Heart right ventricle (tissue), 16 donors: Measurements from ENCODE around the gene TEX36. TPM values are rescaled to one million over a fixed set of nuclear protein-coding genes. Genes with fewer than 3 reads are reported as not detected.

Source experiments
- ATAC-seq, 8 donors: fragments of 200-7000 bp; cut with Tn5 transposase; one replicate each; pipeline ENCODE4 v1.9.1; 2020; ENCODE audit warnings: mild to moderate bottlenecking in 8 of 8, moderate library complexity in 8 of 8, moderate number of reproducible peaks in 1 of 8
- DNase-seq, 2 donors: peaks; one replicate each; pipeline ENCODE4 v3.0.0-alpha.2; 2020
- H3K27ac ChIP-seq, 10 donors: fragments of 200-600 bp; sonication (generic) in 2 of 10; one replicate each; pipeline versions ENCODE4 v1.5.0 to v1.8.0; 2020 to 2022; ENCODE audit warnings: mild to moderate bottlenecking in 3 of 10
- H3K27me3 ChIP-seq, 7 donors: fragments of 200-600 bp; one replicate each; pipeline ENCODE4 v1.8.0; 2021 to 2022; ENCODE audit warnings: mild to moderate bottlenecking in 2 of 7
- H3K36me3 ChIP-seq, 9 donors: fragments of 200-600 bp; sonication (generic) in 1 of 9; one replicate each; pipeline versions ENCODE4 v1.5.0 to v1.8.0; 2020 to 2022; ENCODE audit warnings: mild to moderate bottlenecking in 2 of 9
- H3K4me1 ChIP-seq, 9 donors: fragments of 200-600 bp; sonication (generic) in 1 of 9; one replicate each; pipeline versions ENCODE4 v1.5.0 to v1.8.0; 2020 to 2022; ENCODE audit warnings: mild to moderate bottlenecking in 4 of 9
- H3K4me3 ChIP-seq, 10 donors: fragments of 200-600 bp; sonication (generic) in 2 of 10; one replicate each; pipeline versions ENCODE4 v1.5.0 to v1.8.0; 2020 to 2022; ENCODE audit warnings: mild to moderate bottlenecking in 7 of 10, moderate library complexity in 2 of 10
- H3K9me3 ChIP-seq, 11 donors: fragments of 200-600 bp in 10 of 11; sonication (generic) in 2 of 11; one replicate each; pipeline versions ENCODE4 v1.5.0 to v1.8.0; 2013 to 2022; ENCODE audit warnings: mild to moderate bottlenecking in 2 of 11, control low read depth in 1 of 11, moderate library complexity in 1 of 11
- CTCF ChIP-seq, 9 donors: fragments of 200-600 bp; sonication (generic) in 2 of 9; IDR thresholded peaks; one replicate each; pipeline versions ENCODE4 v1.5.0 to v1.8.0; 2021 to 2022; ENCODE audit warnings: antibody characterized with exemption in 9 of 9, mild to moderate bottlenecking in 5 of 9, moderate library complexity in 1 of 9
- whole genome bisulfite sequencing, 2 donors: extraction: QIAGEN DNeasy Blood & Tissue Kit; methylation state at CpG; one replicate each; pipeline ENCODE4 v1.1.7; 2013; ENCODE audit warnings: inconsistent platforms in 1 of 2; 5-methylcytosine and 5-hydroxymethylcytosine counted together
- intact Hi-C, 10 donors: fragments of 100-400 bp; cut with DNase I; formaldehyde crosslinking; loops; one replicate each; pipeline versions ENCODE4 v1.11.1 to v1.14.2; 2022
- polyA plus RNA-seq, 2 donors: library from polyadenylated mRNA; stranded (reverse); fragments of 200-250 nt; gene quantifications; one replicate each; pipeline ENCODE4 v1.2.3, GENCODE V29; 2013
- total RNA-seq, 10 donors: library from RNA; stranded (reverse); fragmentation: NEBNext Ultra II Directional in 3 of 10; extraction: Animal tissue kit (Norgen Biotek cat#: 25700) in 3 of 10; gene quantifications; one replicate each; pipeline versions ENCODE4 v1.2.1 to v1.2.4, GENCODE V29; 2021 to 2023
- donor health status: Arrhythmogenic right ventricular cardiomyopathy.
- donor health status: ischemic (EF 13 %, LVEDD 7.1; RV severe dilation, severe dysfunction).
- donor health status: healthy with polysubstance abuse.
- donor health status: DM: no; HTN: yes; CAD: no.
- donor health status: DM: no; HTN: no; CAD: no.
- donor health status: ischemic (EF 25% LVEDD 6.9; RV normal size, moderate dysfunction).
- donor health status: ischemic (EF 25% LVEDD 5.7; RV mildly dilated, moderate dysfunction).
- donor health status: healthy.
- donor health status: DM: yes; HTN: yes; CAD: no.
- donor health status: Ischemic cardiomyopathy.
- donor health status: ischemic (EF 35%, LVEDD 5.7; RV mildly dilated, moderate dysfunction).
- donor health status: nonischemic (EF 11% LVEDD 7.7; RV severe dilation, severe dysfunction).
- donor health status: DM: yes; HTN: yes; CAD: no.
- donor health status: PGD.
- donor health status: ischemic (EF 29% LVEDD 5.4; RV normal size, mild dysfunction).
- donor health status: nonischemic (EF 23%, LVEDD 6.1; RV moderate dilation, normal function).

Gene TEX36
- total and polyA plus RNA-seq, 12 donors = not detected

- peaks cover 0 to 38% (median 6%) of the 10 kb centered on the region in 11 donors for H3K9me3 ChIP-seq
- ATAC-seq = no peak
- no peak for DNase-seq
- no peak overlapping the region for H3K27ac ChIP-seq
- intact Hi-C loops = no loop called here
- no peak for TF ChIP-seq CTCF (IDR thresholded peaks at IDR 0.05)
- no peaks in the 10 kb centered on the region for H3K4me1 ChIP-seq
- H3K4me3 ChIP-seq = no peak overlapping the region
- WGBS, 2 donors = 55 to 59% methylated on average over 1 of the region's 1 CpG
- H3K27me3 ChIP-seq = peaks cover 0 to 4% (median 0%) of the 10 kb centered on the region in 7 donors
- H3K36me3 ChIP-seq = no peaks in the 10 kb centered on the region
These were observed 36.7 kb downstream of the TEX36 start for GRCh38 chr10:125646311-125646710.

DNA sequence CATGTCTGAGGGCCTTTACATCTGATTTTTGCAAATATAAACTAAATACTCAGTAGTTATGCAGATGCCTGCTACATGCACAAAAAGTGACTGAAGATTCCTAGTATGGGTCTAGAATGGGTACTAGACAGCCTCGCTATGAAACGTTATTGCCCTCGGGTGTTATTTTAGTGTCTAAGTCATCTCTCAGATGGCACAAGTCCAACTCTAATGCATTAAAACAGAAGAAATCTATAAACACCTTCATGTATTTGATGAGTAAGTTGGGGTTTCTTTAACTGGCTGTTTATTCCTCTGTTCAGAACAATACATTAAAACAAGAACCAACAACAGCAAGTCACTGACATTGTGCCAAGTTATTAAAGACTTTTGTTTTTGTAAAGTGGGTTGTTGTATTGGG is 41.6 kb downstream of the TEX36 start:
- no peak for TF ChIP-seq CTCF (IDR thresholded peaks at IDR 0.05)
- no peak overlapping the region for H3K4me3 ChIP-seq
- H3K36me3 ChIP-seq = no peaks in the 10 kb centered on the region
- H3K9me3 ChIP-seq = peaks cover 0 to 7% (median 0%) of the 10 kb centered on the region in 11 donors
- no peak for DNase-seq
- WGBS, 2 donors = 83% methylated on average over 3 of the region's 3 CpGs
- intact Hi-C loops = no loop called here
- peaks cover 0 to 29% (median 6%) of the 10 kb centered on the region in 7 donors for H3K27me3 ChIP-seq
- ATAC-seq = no peak
- H3K27ac ChIP-seq = no peak overlapping the region
- no peaks in the 10 kb centered on the region for H3K4me1 ChIP-seq

DNA sequence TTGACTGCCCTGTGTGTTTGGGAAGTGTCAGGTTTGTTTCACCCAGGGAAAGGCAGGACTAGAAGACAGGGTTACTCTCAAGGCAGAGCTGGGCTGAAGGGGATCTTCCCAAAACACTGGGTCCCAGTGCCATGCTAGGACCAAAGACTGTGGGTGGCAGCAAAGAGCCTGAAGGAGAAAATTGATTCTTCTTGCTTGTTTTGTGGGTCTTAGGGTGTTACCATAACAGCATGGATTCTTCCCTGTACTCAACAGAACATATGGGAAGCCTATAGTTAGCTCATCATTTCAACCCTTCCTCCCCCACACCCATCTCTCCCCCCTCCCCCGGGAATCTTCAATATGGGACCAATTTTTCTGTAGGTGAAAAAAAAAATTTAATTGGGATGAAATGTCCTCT is 42.3 kb downstream of the TEX36 start:
- peaks cover 0 to 29% (median 6%) of the 10 kb centered on the region in 7 donors for H3K27me3 ChIP-seq
- no peak for TF ChIP-seq CTCF (IDR thresholded peaks at IDR 0.05)
- peaks cover 0 to 3% (median 0%) of the 10 kb centered on the region in 11 donors for H3K9me3 ChIP-seq
- 69 to 89% methylated on average over 1 of the region's 1 CpG for WGBS, 2 donors
- H3K36me3 ChIP-seq = no peaks in the 10 kb centered on the region
- intact Hi-C loops = no loop called here
- no peak overlapping the region for H3K27ac ChIP-seq
- DNase-seq (no peak), ATAC-seq (no peak)
- H3K4me3 ChIP-seq = no peak overlapping the region
- no peaks in the 10 kb centered on the region for H3K4me1 ChIP-seq

GRCh38 chr10:125639846-125640245 is 43.1 kb downstream of the TEX36 start:
- no peak overlapping the region for H3K27ac ChIP-seq
- 69 to 71% methylated on average over 7 of the region's 7 CpGs for WGBS, 2 donors
- DNase-seq (no peak), ATAC-seq (no peak)
- no peaks in the 10 kb centered on the region for H3K36me3 ChIP-seq
- no peak for TF ChIP-seq CTCF (IDR thresholded peaks at IDR 0.05)
- H3K9me3 ChIP-seq = no peaks in the 10 kb centered on the region
- intact Hi-C loops = no loop called here
- no peak overlapping the region for H3K4me3 ChIP-seq
- H3K4me1 ChIP-seq = no peaks in the 10 kb centered on the region
- peaks cover 0 to 29% (median 6%) of the 10 kb centered on the region in 7 donors for H3K27me3 ChIP-seq
